GM12892 (cell line): ENCODE results near the gene ADH5.
"Not testable (repeated sequence)": the region's sequence is repeated elsewhere in the genome, so short reads cannot be mapped to it uniquely, and the experiment has no call there.

ENCODE experiments used
- POLR2A ChIP-seq: IDR thresholded peaks from 2 replicates; pipeline ENCODE4 v1.6.1; 2011; ENCODE audit warnings: low read depth, low read length, control low read depth
- POLR2AphosphoS5 ChIP-seq: IDR thresholded peaks from 2 replicates; pipeline ENCODE4 v1.6.1; 2011; ENCODE audit warnings: low read depth, low read length, control low read depth

DNA sequence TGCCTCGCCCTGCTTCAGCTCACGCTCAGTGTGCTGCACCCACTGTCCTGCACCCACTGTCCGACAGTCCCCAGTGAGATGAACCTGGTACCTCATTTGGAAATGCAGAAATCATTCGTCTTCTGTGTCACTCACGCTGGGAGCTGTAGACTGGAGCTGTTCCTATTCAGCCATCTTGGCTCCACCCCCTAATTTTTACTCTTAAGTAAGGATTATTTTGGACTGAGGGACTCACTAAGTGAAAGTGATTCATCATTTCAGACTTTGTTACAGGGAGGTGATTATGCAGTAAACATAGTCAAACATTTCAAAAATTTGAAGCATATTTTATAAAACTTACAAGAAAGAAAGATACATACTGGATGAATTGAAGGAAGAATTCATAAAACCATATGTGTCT lies 11.2 kb upstream of the ADH5 start:
- TF ChIP-seq POLR2A, POLR2AphosphoS5: not testable (repeated sequence)
